Panc1 (cell line): Measurements from ENCODE around the gene PRKG1. TPM values are rescaled to one million over a fixed set of nuclear protein-coding genes. Genes with fewer than 3 reads are reported as not detected.

ENCODE experiments used
- ATAC-seq: fragments of 200-7000 bp; cut with Tn5 transposase; 2 replicates; pipeline ENCODE4 v1.9.1; 2020; ENCODE audit warnings: mild to moderate bottlenecking, moderate library complexity
- BruUV-seq: library from RNA; stranded (reverse); fragments of 400-500 nt; replicated peaks from 2 replicates; lab custom pipeline; 2021; lab: Mats Ljungman, UMichigan
- CTCF ChIA-PET: fragments of 300-600 bp; sonication (Branson Sonifier 250); formaldehyde crosslinking; loops from one replicate; lab custom pipeline; 2022; ENCODE audit warnings: antibody characterized with exemption; lab: Charles Lee
- POLR2A ChIA-PET: fragments of 300-600 bp; sonication (Branson Sonifier 250); formaldehyde crosslinking; loops from one replicate; lab custom pipeline; 2022; ENCODE audit warnings: antibody characterized with exemption; lab: Charles Lee
- DNase-seq: peaks from one replicate; pipeline ENCODE4 v3.0.0-alpha.2; 2010; ENCODE audit warnings: low read depth, low spot score
- H3K27ac ChIP-seq: 2 replicates; pipeline ENCODE4 v1.5.1; 2011; ENCODE audit warnings: mild to moderate bottlenecking, low read length, inconsistent platforms
- H3K27me3 ChIP-seq: fragments of 200-500 bp; sonication (Bioruptor generic); 2 replicates; pipeline ENCODE4 v1.6.0; 2014; ENCODE audit warnings: low read length, inconsistent platforms; ENCODE audit not compliant: control insufficient read depth, insufficient read depth
- H3K36me3 ChIP-seq: fragments of 200-500 bp; sonication (Bioruptor generic); 2 replicates; pipeline ENCODE4 v1.5.1; 2014; ENCODE audit warnings: inconsistent platforms, mild to moderate bottlenecking, low read length, moderate library complexity; ENCODE audit not compliant: control insufficient read depth, insufficient read depth
- H3K4me1 ChIP-seq: 2 replicates; pipeline ENCODE4 v1.5.1; 2011; ENCODE audit warnings: inconsistent platforms, mild to moderate bottlenecking, low read length, moderate library complexity; ENCODE audit not compliant: control insufficient read depth, insufficient read depth
- H3K4me3 ChIP-seq, 2 experiments: 2 replicates each; pipeline ENCODE4 v1.5.1; 2011 to 2012; ENCODE audit warnings: low read depth in 2 of 2, low read length in 2 of 2, mild to moderate bottlenecking in 2 of 2, inconsistent platforms in 1 of 2, moderate library complexity in 1 of 2
- H3K9me3 ChIP-seq: fragments of 200-500 bp; sonication (Bioruptor generic); 2 replicates; pipeline ENCODE4 v1.5.1; 2014; ENCODE audit warnings: low read depth, mild to moderate bottlenecking, inconsistent platforms, low read length, moderate library complexity; ENCODE audit not compliant: control insufficient read depth, insufficient read depth
- POLR2AphosphoS5 ChIP-seq: IDR thresholded peaks from 2 replicates; pipeline ENCODE4 v1.6.1; 2012; ENCODE audit warnings: mild to moderate bottlenecking, low read depth, low read length, moderate library complexity
- SIN3A ChIP-seq: IDR thresholded peaks from 2 replicates; pipeline ENCODE4 v1.6.1; 2012; ENCODE audit warnings: low read depth, mild to moderate bottlenecking, low read length, moderate library complexity, borderline replicate concordance; ENCODE audit not compliant: insufficient read depth
- TCF7L2 ChIP-seq: IDR thresholded peaks from 2 replicates; pipeline ENCODE4 v1.6.1; 2011; ENCODE audit warnings: mild to moderate bottlenecking, low read depth, low read length, inconsistent platforms
- in situ Hi-C: cut with HindIII; loops from 2 replicates; pipeline ENCODE4 v1.10.0; 2016; ENCODE audit warnings: low sequenced_read_pairs, low pct_unique_long_range_greater_than_20kb
- intact Hi-C: fragments of 100-400 bp; cut with micrococcal nuclease; formaldehyde crosslinking; loops from one replicate; pipeline ENCODE4 v1.10.0; 2022; ENCODE audit not compliant: unreplicated experiment
- total RNA-seq: library from RNA; stranded (reverse); gene quantifications from one replicate; pipeline ENCODE4 v1.2.1, GENCODE V29; 2021; ENCODE audit not compliant: unreplicated experiment
- TF ChIP-seq, protein P1 (sequence below): fragments of 450-650 bp; IDR thresholded peaks from 2 replicates; pipeline ENCODE4 v1.5.1; 2017; ENCODE audit warnings: mild to moderate bottlenecking
- TF ChIP-seq, protein P2 (sequence below), 2 experiments: IDR thresholded peaks; 2 replicates each; pipeline ENCODE4 v1.6.1; 2011 to 2012; ENCODE audit warnings: low read depth in 2 of 2, control low read depth in 1 of 2, low read length in 1 of 2, mild to moderate bottlenecking in 1 of 2, moderate library complexity in 1 of 2; ENCODE audit not compliant: insufficient read depth in 1 of 2

The PRKG1 gene
- total RNA-seq, 1 experiment from 2014 or later: 0.92 TPM

DNA sequence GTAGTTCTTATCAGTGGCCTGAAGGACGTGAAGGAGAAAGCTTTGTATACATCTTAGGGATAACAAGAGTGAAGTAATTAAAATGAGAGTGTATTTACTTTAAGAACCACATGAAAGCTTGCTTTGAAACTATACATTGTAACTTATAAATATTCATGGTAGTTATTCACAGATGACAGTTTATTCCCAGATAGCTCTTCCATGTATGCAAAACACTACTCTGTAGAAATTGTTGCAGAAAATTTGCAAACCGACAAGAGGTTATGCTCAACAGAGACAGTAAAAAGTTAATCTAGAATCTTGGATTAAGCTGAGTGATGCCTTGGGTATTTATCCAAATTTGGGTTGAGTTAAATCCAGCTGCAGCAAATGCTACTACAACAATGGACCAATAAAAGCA, 301.5 kb downstream of the PRKG1 start:
- DNase-seq (no peak), ATAC-seq (no peak)
- H3K36me3 ChIP-seq: no peaks in the 10 kb centered on the region
- in situ Hi-C loops: no loop called here
- no peaks in the 10 kb centered on the region for H3K4me1 ChIP-seq
- H3K27ac ChIP-seq: no peak overlapping the region
- H3K9me3 ChIP-seq: no peaks in the 10 kb centered on the region
- H3K27me3 ChIP-seq: no peaks in the 10 kb centered on the region
- BruUV-seq: no TSS peak
- TF ChIP-seq SIN3A (no peak), POLR2AphosphoS5 (no peak), TCF7L2 (no peak)
- TF ChIP-seq, protein P1, sequence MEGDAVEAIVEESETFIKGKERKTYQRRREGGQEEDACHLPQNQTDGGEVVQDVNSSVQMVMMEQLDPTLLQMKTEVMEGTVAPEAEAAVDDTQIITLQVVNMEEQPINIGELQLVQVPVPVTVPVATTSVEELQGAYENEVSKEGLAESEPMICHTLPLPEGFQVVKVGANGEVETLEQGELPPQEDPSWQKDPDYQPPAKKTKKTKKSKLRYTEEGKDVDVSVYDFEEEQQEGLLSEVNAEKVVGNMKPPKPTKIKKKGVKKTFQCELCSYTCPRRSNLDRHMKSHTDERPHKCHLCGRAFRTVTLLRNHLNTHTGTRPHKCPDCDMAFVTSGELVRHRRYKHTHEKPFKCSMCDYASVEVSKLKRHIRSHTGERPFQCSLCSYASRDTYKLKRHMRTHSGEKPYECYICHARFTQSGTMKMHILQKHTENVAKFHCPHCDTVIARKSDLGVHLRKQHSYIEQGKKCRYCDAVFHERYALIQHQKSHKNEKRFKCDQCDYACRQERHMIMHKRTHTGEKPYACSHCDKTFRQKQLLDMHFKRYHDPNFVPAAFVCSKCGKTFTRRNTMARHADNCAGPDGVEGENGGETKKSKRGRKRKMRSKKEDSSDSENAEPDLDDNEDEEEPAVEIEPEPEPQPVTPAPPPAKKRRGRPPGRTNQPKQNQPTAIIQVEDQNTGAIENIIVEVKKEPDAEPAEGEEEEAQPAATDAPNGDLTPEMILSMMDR: no peak
- TF ChIP-seq, protein P2, sequence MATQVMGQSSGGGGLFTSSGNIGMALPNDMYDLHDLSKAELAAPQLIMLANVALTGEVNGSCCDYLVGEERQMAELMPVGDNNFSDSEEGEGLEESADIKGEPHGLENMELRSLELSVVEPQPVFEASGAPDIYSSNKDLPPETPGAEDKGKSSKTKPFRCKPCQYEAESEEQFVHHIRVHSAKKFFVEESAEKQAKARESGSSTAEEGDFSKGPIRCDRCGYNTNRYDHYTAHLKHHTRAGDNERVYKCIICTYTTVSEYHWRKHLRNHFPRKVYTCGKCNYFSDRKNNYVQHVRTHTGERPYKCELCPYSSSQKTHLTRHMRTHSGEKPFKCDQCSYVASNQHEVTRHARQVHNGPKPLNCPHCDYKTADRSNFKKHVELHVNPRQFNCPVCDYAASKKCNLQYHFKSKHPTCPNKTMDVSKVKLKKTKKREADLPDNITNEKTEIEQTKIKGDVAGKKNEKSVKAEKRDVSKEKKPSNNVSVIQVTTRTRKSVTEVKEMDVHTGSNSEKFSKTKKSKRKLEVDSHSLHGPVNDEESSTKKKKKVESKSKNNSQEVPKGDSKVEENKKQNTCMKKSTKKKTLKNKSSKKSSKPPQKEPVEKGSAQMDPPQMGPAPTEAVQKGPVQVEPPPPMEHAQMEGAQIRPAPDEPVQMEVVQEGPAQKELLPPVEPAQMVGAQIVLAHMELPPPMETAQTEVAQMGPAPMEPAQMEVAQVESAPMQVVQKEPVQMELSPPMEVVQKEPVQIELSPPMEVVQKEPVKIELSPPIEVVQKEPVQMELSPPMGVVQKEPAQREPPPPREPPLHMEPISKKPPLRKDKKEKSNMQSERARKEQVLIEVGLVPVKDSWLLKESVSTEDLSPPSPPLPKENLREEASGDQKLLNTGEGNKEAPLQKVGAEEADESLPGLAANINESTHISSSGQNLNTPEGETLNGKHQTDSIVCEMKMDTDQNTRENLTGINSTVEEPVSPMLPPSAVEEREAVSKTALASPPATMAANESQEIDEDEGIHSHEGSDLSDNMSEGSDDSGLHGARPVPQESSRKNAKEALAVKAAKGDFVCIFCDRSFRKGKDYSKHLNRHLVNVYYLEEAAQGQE (IDR thresholded peaks at IDR 0.05; ENCODE audit: insufficient read depth in 1 of 2, low read depth in 2 of 2, low read length in 1 of 2): no peak
- intact Hi-C loops: no loop called here
- ChIA-PET POLR2A (no interaction called here), CTCF (no interaction called here)
- H3K4me3 ChIP-seq: no peak overlapping the region

DNA sequence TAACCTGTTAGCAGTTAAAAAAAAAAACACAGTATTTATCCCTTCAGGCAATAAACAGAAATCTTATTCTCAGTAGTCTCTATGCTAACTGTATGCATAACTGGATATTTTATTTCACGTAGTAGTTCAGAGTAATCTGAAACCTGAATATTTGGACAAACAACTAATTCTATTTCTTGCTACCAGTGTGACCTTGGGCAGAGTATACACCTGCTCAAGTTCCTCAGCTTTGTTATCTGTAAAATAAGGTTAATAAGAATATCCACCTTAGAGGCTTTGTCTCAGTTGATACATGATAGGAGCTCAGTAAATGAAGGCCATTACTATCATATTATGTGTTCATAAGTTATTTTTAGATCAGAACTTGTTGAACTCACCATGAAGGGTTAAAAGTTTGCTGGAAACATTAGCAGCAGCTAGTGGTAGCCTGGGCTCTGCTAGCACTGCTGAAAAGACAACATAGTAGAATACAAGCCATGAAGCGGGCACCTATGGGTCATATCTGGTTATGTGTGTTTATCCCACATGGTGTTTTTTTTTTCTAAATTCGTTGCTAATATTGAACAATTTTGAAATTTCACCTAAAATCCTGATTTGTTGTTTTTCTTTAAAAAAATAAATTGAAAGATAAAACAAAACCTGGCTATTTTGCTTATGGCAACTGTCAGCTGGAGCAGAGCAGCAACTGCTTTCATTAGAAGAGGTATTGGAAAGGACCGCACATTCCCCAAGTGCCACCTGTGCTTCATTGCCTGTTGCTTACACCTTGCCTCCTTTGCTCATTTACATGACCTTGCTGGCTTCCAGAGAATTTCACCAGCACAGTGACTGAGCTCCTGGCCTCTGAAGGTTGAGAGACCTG, 303.0 kb downstream of the PRKG1 start:
- H3K36me3 ChIP-seq: no peaks in the 10 kb centered on the region
- ChIA-PET CTCF (no interaction called here), POLR2A (no interaction called here)
- H3K4me1 ChIP-seq: no peaks in the 10 kb centered on the region
- H3K27me3 ChIP-seq: no peaks in the 10 kb centered on the region
- no peak overlapping the region for H3K27ac ChIP-seq
- ATAC-seq (no peak), DNase-seq (no peak)
- H3K9me3 ChIP-seq: no peaks in the 10 kb centered on the region
- H3K4me3 ChIP-seq: no peak overlapping the region
- TF ChIP-seq, protein P1: no peak
- TF ChIP-seq POLR2AphosphoS5 (no peak), TCF7L2 (no peak)
- in situ Hi-C loops (no loop called here), intact Hi-C loops (no loop called here)
- no TSS peak for BruUV-seq
